GM18511 (cell line): ENCODE results near the gene RHO.

Experiments
- ATAC-seq: cut with Tn5 transposase; IDR thresholded peaks from one replicate; pipeline ENCODE4 v1.9.1; 2021; ENCODE audit warnings: mild to moderate bottlenecking, moderate library complexity; ENCODE audit not compliant: unreplicated experiment

The RHO gene

GRCh38 chr3:129558772-129559564 lies 30.5 kb downstream of the RHO start:
- peak; percentile 54 for ATAC-seq

- ATAC-seq = no peak
Measured at GRCh38 chr3:129559565-129560079, 31.2 kb downstream of the RHO start.

- ATAC-seq = no peak
Measured at GRCh38 chr3:129560269-129560787, 31.9 kb downstream of the RHO start.

GRCh38 chr3:129560911-129561594 lies 32.6 kb downstream of the RHO start:
- no peak for ATAC-seq

- ATAC-seq = no peak
Measured at GRCh38 chr3:129561619-129562248, 33.3 kb downstream of the RHO start.

- no peak for ATAC-seq
Measured at GRCh38 chr3:129562803-129563202, 34.4 kb downstream of the RHO start.

- no peak for ATAC-seq
Measured at GRCh38 chr3:129563332-129563731, 34.9 kb downstream of the RHO start.

GRCh38 chr3:129563850-129564535 lies 35.6 kb downstream of the RHO start:
- ATAC-seq = no peak

- ATAC-seq = no peak
Measured at GRCh38 chr3:129564981-129565644, 36.7 kb downstream of the RHO start.

- no peak for ATAC-seq
Measured at GRCh38 chr3:129565902-129566301, 37.5 kb downstream of the RHO start.

GRCh38 chr3:129567176-129567705 lies 38.8 kb downstream of the RHO start:
- no peak for ATAC-seq

GRCh38 chr3:129567939-129568338 lies 39.5 kb downstream of the RHO start:
- no peak for ATAC-seq

- ATAC-seq = no peak
Measured at GRCh38 chr3:129569856-129570255, 41.4 kb downstream of the RHO start.

- ATAC-seq = no peak
Measured at GRCh38 chr3:129571605-129572547, 43.4 kb downstream of the RHO start.

GRCh38 chr3:129572603-129573002 lies 44.2 kb downstream of the RHO start:
- no peak for ATAC-seq

GRCh38 chr3:129573493-129573892 lies 45.1 kb downstream of the RHO start:
- ATAC-seq = no peak

GRCh38 chr3:129574206-129574605 lies 45.8 kb downstream of the RHO start:
- no peak for ATAC-seq

GRCh38 chr3:129575233-129575996 lies 47.0 kb downstream of the RHO start:
- no peak for ATAC-seq
